MCF 10A (cell line): ENCODE data around the gene CFL2. TPM values are rescaled to one million over a fixed set of nuclear protein-coding genes. Genes with fewer than 3 reads are reported as not detected.

Source experiments
- BruUV-seq: library from RNA; stranded (reverse); fragments of 400-500 nt; replicated peaks from 2 replicates; lab custom pipeline; 2021; lab: Mats Ljungman, UMichigan
- CTCF ChIA-PET: fragments of 300-600 bp; sonication (Branson Sonifier 250); formaldehyde crosslinking; extraction: SDS; loops from one replicate; lab custom pipeline; 2021; ENCODE audit warnings: antibody characterized with exemption, inconsistent platforms; lab: Yijun Ruan, JAX
- POLR2A ChIA-PET: fragments of 300-600, 350-650 bp; sonication (Branson Sonifier 250); formaldehyde crosslinking; extraction: SDS; loops from one replicate; lab custom pipeline; 2020; ENCODE audit warnings: antibody characterized with exemption, inconsistent platforms; lab: Yijun Ruan, JAX
- DNase-seq: peaks from one replicate; pipeline ENCODE4 v3.0.0-alpha.2; 2018; ENCODE audit not compliant: unreplicated experiment
- H3K27ac Mint-ChIP-seq: one replicate; pipeline ENCODE4 v1.8.0; 2022; ENCODE audit warnings: mild to moderate bottlenecking, low read depth, mixed read lengths; ENCODE audit not compliant: unreplicated experiment
- H3K27me3 Mint-ChIP-seq: one replicate; pipeline ENCODE4 v1.8.0; 2022; ENCODE audit warnings: mixed read lengths; ENCODE audit not compliant: insufficient read depth, unreplicated experiment
- H3K36me3 Mint-ChIP-seq: one replicate; pipeline ENCODE4 v1.8.0; 2022; ENCODE audit warnings: mild to moderate bottlenecking, moderate library complexity, mixed read lengths; ENCODE audit not compliant: insufficient read depth, unreplicated experiment
- H3K4me1 Mint-ChIP-seq: one replicate; pipeline ENCODE4 v1.8.0; 2022; ENCODE audit warnings: mixed read lengths; ENCODE audit not compliant: insufficient read depth, unreplicated experiment
- H3K4me3 Mint-ChIP-seq: one replicate; pipeline ENCODE4 v1.8.0; 2022; ENCODE audit warnings: mild to moderate bottlenecking, moderate library complexity, mixed read lengths; ENCODE audit not compliant: unreplicated experiment
- H3K9me3 Mint-ChIP-seq: one replicate; pipeline ENCODE4 v1.8.0; 2022; ENCODE audit warnings: mixed read lengths; ENCODE audit not compliant: unreplicated experiment
- CTCF ChIP-seq: fragments of 200-600 bp; IDR thresholded peaks from one replicate; pipeline ENCODE4 v1.8.0; 2022; ENCODE audit warnings: antibody characterized with exemption, mild to moderate bottlenecking; ENCODE audit not compliant: unreplicated experiment
- intact Hi-C: fragments of 100-400 bp; cut with micrococcal nuclease; formaldehyde crosslinking; loops from 2 replicates; pipeline ENCODE4 v1.14.1; 2022
- total RNA-seq: library from RNA; stranded (reverse); gene quantifications from 2 replicates; pipeline ENCODE4 v1.2.3, GENCODE V29; 2022

CFL2 gene
- total RNA-seq, 1 experiment from 2014 or later = 39.7 TPM

DNA sequence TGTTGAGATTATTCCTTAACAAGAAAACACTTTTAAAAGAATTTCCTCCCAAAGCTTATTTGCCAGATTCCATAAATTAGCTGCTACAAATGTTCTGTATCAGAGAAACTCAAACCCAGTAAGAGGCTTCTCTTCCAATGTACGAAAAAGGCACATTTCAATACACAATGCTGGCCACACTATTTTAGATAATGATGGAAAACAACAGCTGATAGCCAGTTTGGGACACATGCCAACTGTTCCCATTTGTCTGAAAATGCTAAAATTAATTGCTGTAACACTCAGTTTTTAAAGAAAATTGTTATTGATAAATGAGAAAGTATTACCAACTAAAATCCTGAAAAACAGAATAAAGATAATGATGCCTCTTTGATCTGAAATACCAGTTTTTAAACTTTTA lies 4.4 kb downstream of the CFL2 start:
- intact Hi-C loops = loop anchor here (5.0 kb wide), 2 partner anchors 33 to 153 kb away; no protein-coding TSS in a partner anchor
- H3K36me3 Mint-ChIP-seq = peaks cover 39% of the 10 kb centered on the region
- DNase-seq = no peak
- no peaks in the 10 kb centered on the region for H3K27me3 Mint-ChIP-seq
- no peak overlapping the region for H3K4me3 Mint-ChIP-seq
- no TSS peak for BruUV-seq
- ChIA-PET POLR2A (interaction anchor here (1.1 to 7.8 kb wide), 3 partner anchors 9 to 71 kb away, joined by 3 to 92 read pairs (median 4); no protein-coding TSS in a partner anchor), CTCF (interaction anchor here (0.5 to 5.6 kb wide), 4 partner anchors 13 to 401 kb away, joined by 3 to 21 read pairs (median 12); no protein-coding TSS in a partner anchor)
- TF ChIP-seq CTCF = no peak
- H3K27ac Mint-ChIP-seq = no peak overlapping the region
- H3K4me1 Mint-ChIP-seq = peaks cover 20% of the 10 kb centered on the region
- H3K9me3 Mint-ChIP-seq = no peaks in the 10 kb centered on the region

DNA sequence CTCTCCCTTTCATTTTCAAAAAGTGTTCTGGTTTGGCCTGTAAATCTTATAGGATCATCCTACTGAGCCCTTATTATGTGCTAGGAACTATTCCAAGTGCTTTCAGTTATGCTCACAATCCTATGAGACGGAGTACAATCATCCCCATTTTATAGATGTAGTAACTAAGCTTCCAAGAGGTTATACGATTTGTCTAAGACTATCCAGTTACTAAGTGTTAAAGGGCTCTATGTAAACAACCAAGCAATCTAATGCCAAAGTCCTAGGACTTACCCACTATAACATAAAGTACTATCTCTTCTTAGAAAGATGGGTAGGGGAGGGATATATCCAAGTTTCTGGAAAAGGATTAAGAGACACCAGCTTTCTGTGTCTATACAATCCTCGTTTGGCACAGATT lies 6.7 kb downstream of the CFL2 start:
- H3K4me3 Mint-ChIP-seq = no peak overlapping the region
- ChIA-PET CTCF (interaction anchor here (0.6 to 5.6 kb wide), 3 partner anchors 10 to 28 kb away, joined by 3 to 21 read pairs (median 3); no protein-coding TSS in a partner anchor), POLR2A (interaction anchor here (0.8 kb wide), 1 partner anchor 14 kb away, joined by 3 read pairs; no protein-coding TSS in a partner anchor)
- no peaks in the 10 kb centered on the region for H3K27me3 Mint-ChIP-seq
- DNase-seq = no peak
- H3K4me1 Mint-ChIP-seq = peaks cover 13% of the 10 kb centered on the region
- no peaks in the 10 kb centered on the region for H3K9me3 Mint-ChIP-seq
- BruUV-seq = no TSS peak
- no peak overlapping the region for H3K27ac Mint-ChIP-seq
- TF ChIP-seq CTCF = no peak
- peaks cover 26% of the 10 kb centered on the region for H3K36me3 Mint-ChIP-seq
- intact Hi-C loops = no loop called here

DNA sequence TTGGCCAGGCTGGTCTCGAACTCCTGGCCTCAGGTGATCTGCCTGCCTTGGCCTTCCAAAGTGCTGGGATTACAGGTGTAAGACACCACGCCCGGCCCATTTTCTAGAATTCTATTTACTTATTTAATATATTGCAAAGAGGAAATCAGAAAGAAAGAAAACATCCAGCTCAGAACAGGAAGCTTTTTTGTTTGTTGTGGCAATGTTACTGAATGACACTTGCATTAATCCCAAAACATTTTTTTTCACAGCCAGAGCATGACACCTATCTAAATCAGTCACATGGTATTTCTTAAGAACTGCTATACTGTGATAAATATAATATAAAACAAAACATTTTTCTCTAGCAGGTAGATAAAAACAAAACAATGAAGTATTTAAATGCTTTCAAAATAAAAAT lies 12.6 kb downstream of the CFL2 start:
- BruUV-seq = no TSS peak
- no peak for DNase-seq
- CTCF ChIA-PET = interaction anchor here (0.7 to 3.6 kb wide), 4 partner anchors 18 to 379 kb away, joined by 3 to 21 read pairs (median 6); no protein-coding TSS in a partner anchor
- Mint-ChIP-seq H3K27me3 (no peaks in the 10 kb centered on the region), H3K27ac (peak overlapping the region; percentile 77), H3K4me3 (no peak overlapping the region), H3K36me3 (no peaks in the 10 kb centered on the region), H3K4me1 (peaks cover 15% of the 10 kb centered on the region), H3K9me3 (no peaks in the 10 kb centered on the region)
- intact Hi-C loops = no loop called here
- POLR2A ChIA-PET = interaction anchor here (1.1 to 4.9 kb wide), 4 partner anchors 11 to 173 kb away, joined by 4 to 92 read pairs (median 12); partner anchors contain the start of genes BAZ1A and CFL2
- no peak for TF ChIP-seq CTCF

DNA sequence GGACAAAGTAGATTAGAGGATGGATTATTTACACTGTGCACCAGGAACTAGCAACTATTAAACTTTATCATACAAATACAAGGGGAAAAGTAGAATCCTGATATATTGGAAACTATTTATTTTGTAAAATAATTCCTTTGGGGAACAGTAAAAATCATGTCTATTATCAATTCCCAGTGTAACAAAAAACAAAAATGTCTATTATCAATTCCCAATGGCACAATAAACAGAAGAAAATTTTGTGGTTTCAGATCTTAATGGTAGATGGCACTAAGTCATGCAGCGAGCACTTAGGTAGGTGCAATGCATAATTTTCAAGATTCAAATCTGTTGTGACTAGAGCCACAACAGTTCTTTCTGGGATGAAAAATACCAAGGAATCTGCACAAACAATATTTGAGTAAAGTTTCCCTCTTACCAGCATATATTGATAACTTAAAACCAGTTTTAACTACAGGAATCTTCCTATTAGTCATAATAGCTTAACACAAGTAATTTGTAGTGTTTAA lies 13.7 kb downstream of the CFL2 start:
- DNase-seq = no peak

More for the DNA sequence above, 13.7 kb downstream of the CFL2 start:
- Mint-ChIP-seq H3K27me3 (no peaks in the 10 kb centered on the region), H3K4me1 (peaks cover 15% of the 10 kb centered on the region), H3K4me3 (no peak overlapping the region), H3K27ac (peak overlapping the region; percentile 77), H3K36me3 (no peaks in the 10 kb centered on the region), H3K9me3 (no peaks in the 10 kb centered on the region)
- ChIA-PET POLR2A (interaction anchor here (0.6 to 4.9 kb wide), 12 partner anchors 9 to 603 kb away, joined by 3 to 92 read pairs (median 5); partner anchors contain the start of genes BAZ1A, CFL2, FAM177A1 and SRP54), CTCF (interaction anchor here (0.6 to 3.6 kb wide), 5 partner anchors 9 to 43 kb away, joined by 4 to 21 read pairs (median 4); no protein-coding TSS in a partner anchor)
- intact Hi-C loops = no loop called here
- TF ChIP-seq CTCF = no peak
- no TSS peak for BruUV-seq
